ENCODE measurements around the gene KCTD1. TPM values are rescaled to one million over a fixed set of nuclear protein-coding genes. Genes with fewer than 3 reads are reported as not detected.

KCTD1 gene
- total and polyA plus RNA-seq, 2 of the 4 experiments (the other 2 are of a cell fraction): 5.0 to 5.8 TPM

DNA sequence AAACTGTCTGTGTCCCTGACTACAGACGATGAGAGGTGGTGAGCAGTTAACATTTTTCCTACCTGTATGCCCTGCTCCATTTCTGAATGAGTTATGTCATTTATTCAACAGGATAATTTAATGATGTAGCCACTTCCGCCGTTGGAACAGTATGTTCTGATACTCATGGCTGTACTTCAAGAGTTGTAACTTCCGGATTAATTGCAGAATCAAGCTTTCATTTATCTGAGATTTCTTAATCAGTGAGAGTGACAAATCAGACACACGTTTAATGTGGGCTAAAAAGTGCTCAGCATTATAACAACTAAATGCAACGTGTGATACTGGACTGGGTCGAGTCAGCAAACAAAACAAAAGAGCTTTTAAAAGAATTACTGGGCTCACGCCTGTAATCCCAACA, 107.7 kb downstream of the KCTD1 start:
- no peaks in the 10 kb centered on the region for H3K9me3 ChIP-seq (ENCODE audit: control insufficient read depth, insufficient read depth, low read length)
- dilution Hi-C loops (cut with HindIII; ENCODE audit: low sequenced_read_pairs, unreplicated experiment): no loop called here
- ATAC-seq (ENCODE audit: low read depth): no peak
- WGBS, 2 experiments (ENCODE audit: extremely low coverage in 2 of 2, insufficient read length in 1 of 2): no CpG with 5 or more reads among the region's 8 CpGs
- H3K14ac ChIP-seq (replicated peaks; ENCODE audit: low read depth, low read length): no peak overlapping the region
- H4K91ac ChIP-seq (ENCODE audit: insufficient read depth, low read depth, low read length): no peak overlapping the region
- H3K36me3 ChIP-seq (ENCODE audit: control insufficient read depth, insufficient read depth, low read length): no peaks in the 10 kb centered on the region
- H3K23ac ChIP-seq (ENCODE audit: low read depth, low read length): no peak overlapping the region
- no peak for TF ChIP-seq POLR2A (IDR thresholded peaks at IDR 0.05; ENCODE audit: low read depth, low read length)
- TF ChIP-seq RFX5 (IDR thresholded peaks at IDR 0.05; ENCODE audit: low read depth, low read length): no peak
- TF ChIP-seq RAD21 (IDR thresholded peaks at IDR 0.05; ENCODE audit: low read length): no peak
- TF ChIP-seq NFE2L2 (IDR thresholded peaks at IDR 0.05; ENCODE audit: low read depth, low read length): no peak
- no peak for TF ChIP-seq RCOR1 (IDR thresholded peaks at IDR 0.05; ENCODE audit: insufficient replicate concordance, low read length)
- TF ChIP-seq FOS (IDR thresholded peaks at IDR 0.05; ENCODE audit: low read depth, low read length): no peak
- TF ChIP-seq CHD1 (IDR thresholded peaks at IDR 0.05; ENCODE audit: low read depth, low read length): no peak
- TF ChIP-seq, protein P1, sequence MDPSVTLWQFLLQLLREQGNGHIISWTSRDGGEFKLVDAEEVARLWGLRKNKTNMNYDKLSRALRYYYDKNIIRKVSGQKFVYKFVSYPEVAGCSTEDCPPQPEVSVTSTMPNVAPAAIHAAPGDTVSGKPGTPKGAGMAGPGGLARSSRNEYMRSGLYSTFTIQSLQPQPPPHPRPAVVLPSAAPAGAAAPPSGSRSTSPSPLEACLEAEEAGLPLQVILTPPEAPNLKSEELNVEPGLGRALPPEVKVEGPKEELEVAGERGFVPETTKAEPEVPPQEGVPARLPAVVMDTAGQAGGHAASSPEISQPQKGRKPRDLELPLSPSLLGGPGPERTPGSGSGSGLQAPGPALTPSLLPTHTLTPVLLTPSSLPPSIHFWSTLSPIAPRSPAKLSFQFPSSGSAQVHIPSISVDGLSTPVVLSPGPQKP (IDR thresholded peaks at IDR 0.05; ENCODE audit: borderline replicate concordance, low read depth, low read length): no peak
- no peak for TF ChIP-seq MAZ (IDR thresholded peaks at IDR 0.05; ENCODE audit: borderline replicate concordance, low read depth, low read length)
- no peak for TF ChIP-seq SMC3 (IDR thresholded peaks at IDR 0.05; ENCODE audit: low read depth, low read length)
- TF ChIP-seq, protein P2, sequence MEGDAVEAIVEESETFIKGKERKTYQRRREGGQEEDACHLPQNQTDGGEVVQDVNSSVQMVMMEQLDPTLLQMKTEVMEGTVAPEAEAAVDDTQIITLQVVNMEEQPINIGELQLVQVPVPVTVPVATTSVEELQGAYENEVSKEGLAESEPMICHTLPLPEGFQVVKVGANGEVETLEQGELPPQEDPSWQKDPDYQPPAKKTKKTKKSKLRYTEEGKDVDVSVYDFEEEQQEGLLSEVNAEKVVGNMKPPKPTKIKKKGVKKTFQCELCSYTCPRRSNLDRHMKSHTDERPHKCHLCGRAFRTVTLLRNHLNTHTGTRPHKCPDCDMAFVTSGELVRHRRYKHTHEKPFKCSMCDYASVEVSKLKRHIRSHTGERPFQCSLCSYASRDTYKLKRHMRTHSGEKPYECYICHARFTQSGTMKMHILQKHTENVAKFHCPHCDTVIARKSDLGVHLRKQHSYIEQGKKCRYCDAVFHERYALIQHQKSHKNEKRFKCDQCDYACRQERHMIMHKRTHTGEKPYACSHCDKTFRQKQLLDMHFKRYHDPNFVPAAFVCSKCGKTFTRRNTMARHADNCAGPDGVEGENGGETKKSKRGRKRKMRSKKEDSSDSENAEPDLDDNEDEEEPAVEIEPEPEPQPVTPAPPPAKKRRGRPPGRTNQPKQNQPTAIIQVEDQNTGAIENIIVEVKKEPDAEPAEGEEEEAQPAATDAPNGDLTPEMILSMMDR (conservative IDR thresholded peaks at IDR 0.05; ENCODE audit: low read depth, low read length): no peak
- TF ChIP-seq MAFK (IDR thresholded peaks at IDR 0.05; ENCODE audit: low read depth, low read length): no peak
- TF ChIP-seq BHLHE40 (IDR thresholded peaks at IDR 0.05; ENCODE audit: low read depth, low read length): no peak
- TF ChIP-seq, protein P3, sequence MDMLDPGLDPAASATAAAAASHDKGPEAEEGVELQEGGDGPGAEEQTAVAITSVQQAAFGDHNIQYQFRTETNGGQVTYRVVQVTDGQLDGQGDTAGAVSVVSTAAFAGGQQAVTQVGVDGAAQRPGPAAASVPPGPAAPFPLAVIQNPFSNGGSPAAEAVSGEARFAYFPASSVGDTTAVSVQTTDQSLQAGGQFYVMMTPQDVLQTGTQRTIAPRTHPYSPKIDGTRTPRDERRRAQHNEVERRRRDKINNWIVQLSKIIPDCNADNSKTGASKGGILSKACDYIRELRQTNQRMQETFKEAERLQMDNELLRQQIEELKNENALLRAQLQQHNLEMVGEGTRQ (IDR thresholded peaks at IDR 0.05; ENCODE audit: low read depth, low read length): no peak
- H2AFZ ChIP-seq (replicated peaks; ENCODE audit: low read length, poor library complexity): no peak overlapping the region
- in situ Hi-C loops (cut with MboI; ENCODE audit: low sequenced_read_pairs): no loop called here
- H3K4ac ChIP-seq (ENCODE audit: low read depth, low read length): no peak overlapping the region
- no peak overlapping the region for H2BK5ac ChIP-seq (ENCODE audit: low read depth, low read length, poor library complexity, severe bottlenecking)
- H3K27me3 ChIP-seq (ENCODE audit: control insufficient read depth, insufficient read depth, low read length): peaks cover 3% of the 10 kb centered on the region
- H2BK120ac ChIP-seq (ENCODE audit: low read depth, low read length): no peak overlapping the region
- no peak overlapping the region for H4K5ac ChIP-seq (ENCODE audit: low read depth, low read length)
- no TSS peak for BruUV-seq (replicated peaks)
- CTCF ChIA-PET: no interaction called here
- no peak overlapping the region for H2AK5ac ChIP-seq (ENCODE audit: low read depth, low read length)
- intact Hi-C loops (cut with micrococcal nuclease): no loop called here
- H3K56ac ChIP-seq (ENCODE audit: extremely low read depth, insufficient read depth, low read length): no peak overlapping the region
- H4K20me1 ChIP-seq (ENCODE audit: insufficient read depth, low read length): no peaks in the 10 kb centered on the region
- H3K27ac ChIP-seq (ENCODE audit: insufficient read depth, low read length): no peak overlapping the region
- H3K9ac ChIP-seq (ENCODE audit: low read depth, low read length): no peak overlapping the region
- DNase-seq: no peak
- POLR2A ChIA-PET (ENCODE audit: unreplicated experiment): no interaction called here
- no peak overlapping the region for H2BK15ac ChIP-seq (ENCODE audit: low read depth, low read length)
- no peaks in the 10 kb centered on the region for H3K79me1 ChIP-seq (ENCODE audit: low read depth in 1 of 2, low read length in 2 of 2)
- H3K18ac ChIP-seq (ENCODE audit: low read depth, low read length): no peak overlapping the region
- H3K4me2 ChIP-seq (ENCODE audit: low read depth, low read length): no peak overlapping the region
- H2AK9ac ChIP-seq (replicated peaks; ENCODE audit: low read depth, low read length, poor library complexity): no peak overlapping the region
- no peak overlapping the region for H4K8ac ChIP-seq (ENCODE audit: low read depth in 2 of 2, low read length in 2 of 2)
- H3K4me3 ChIP-seq (ENCODE audit: insufficient read depth, low read depth, low read length): no peak overlapping the region
- H2BK20ac ChIP-seq (ENCODE audit: low read depth, low read length): no peak overlapping the region
- peaks cover 10% of the 10 kb centered on the region; the same call in 1 of the 2 replicates for H3K4me1 ChIP-seq (ENCODE audit: control insufficient read depth, insufficient read depth, low read length)
- peaks cover 2% of the 10 kb centered on the region; the same call in 1 of the 2 replicates for H3K9me1 ChIP-seq (ENCODE audit: insufficient read depth, low read length)
